ENCODE data around the gene CACNA1B. TPM values are rescaled to one million over a fixed set of nuclear protein-coding genes. Genes with fewer than 3 reads are reported as not detected.

CACNA1B gene
- polyA plus RNA-seq, 1 experiment: 0.01 TPM

- Histone ChIP-seq H3K4me3 (ENCODE audit: low read depth, low read length) (no peak overlapping the region), H3K27ac (ENCODE audit: low read depth, low read length) (no peak overlapping the region), H3K27me3 (ENCODE audit: control insufficient read depth, insufficient read depth, low read length) (no peaks in the 10 kb centered on the region), H3K9me3 (ENCODE audit: control insufficient read depth, insufficient read depth, low read length) (peaks cover 19% of the 10 kb centered on the region; the same call in 1 of the 2 replicates)
- POLR2A ChIA-PET: no interaction called here
- no peak for DNase-seq (ENCODE audit: low read depth, low spot score)
- TF ChIP-seq CTCF (IDR thresholded peaks at IDR 0.05; ENCODE audit: low read depth, low read length): no peak
- CTCF ChIA-PET: no interaction called here
Observed at GRCh38 chr9:138021251-138022056, 143.9 kb downstream of the CACNA1B start.

GRCh38 chr9:138022121-138022741 lies 144.6 kb downstream of the CACNA1B start:
- DNase-seq (ENCODE audit: low read depth, low spot score): no peak
- no peak for TF ChIP-seq CTCF (IDR thresholded peaks at IDR 0.05; ENCODE audit: low read depth, low read length)
- POLR2A ChIA-PET: no interaction called here
- Histone ChIP-seq H3K9me3 (ENCODE audit: control insufficient read depth, insufficient read depth, low read length) (peaks cover 17% of the 10 kb centered on the region; the same call in 1 of the 2 replicates), H3K4me3 (ENCODE audit: low read depth, low read length) (no peak overlapping the region), H3K27me3 (ENCODE audit: control insufficient read depth, insufficient read depth, low read length) (no peaks in the 10 kb centered on the region), H3K27ac (ENCODE audit: low read depth, low read length) (no peak overlapping the region)
- CTCF ChIA-PET: no interaction called here

DNA sequence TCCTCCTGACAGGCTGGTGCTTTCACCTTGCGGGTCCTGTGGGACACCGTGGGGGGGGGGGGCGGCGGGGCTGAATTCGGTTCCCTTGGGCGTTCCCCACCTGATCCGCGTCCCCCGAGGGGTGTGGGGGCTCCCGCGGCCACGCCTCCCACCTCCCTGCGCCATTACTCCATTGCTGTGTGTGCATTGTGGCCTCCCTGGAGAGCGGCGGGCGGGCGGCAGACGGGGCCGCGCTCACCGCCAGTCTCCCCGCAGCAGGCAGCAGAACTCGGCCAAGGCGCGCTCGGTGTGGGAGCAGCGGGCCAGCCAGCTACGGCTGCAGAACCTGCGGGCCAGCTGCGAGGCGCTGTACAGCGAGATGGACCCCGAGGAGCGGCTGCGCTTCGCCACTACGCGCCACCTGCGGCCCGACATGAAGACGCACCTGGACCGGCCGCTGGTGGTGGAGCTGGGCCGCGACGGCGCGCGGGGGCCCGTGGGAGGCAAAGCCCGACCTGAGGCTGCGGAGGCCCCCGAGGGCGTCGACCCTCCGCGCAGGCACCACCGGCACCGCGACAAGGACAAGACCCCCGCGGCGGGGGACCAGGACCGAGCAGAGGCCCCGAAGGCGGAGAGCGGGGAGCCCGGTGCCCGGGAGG lies 145.3 kb downstream of the CACNA1B start:
- H3K4me3 ChIP-seq (ENCODE audit: low read depth, low read length): no peak overlapping the region
- no peak for DNase-seq (ENCODE audit: low read depth, low spot score)
- POLR2A ChIA-PET: no interaction called here
- CTCF ChIA-PET: no interaction called here
- peaks cover 11% of the 10 kb centered on the region; the same call in 1 of the 2 replicates for H3K9me3 ChIP-seq (ENCODE audit: control insufficient read depth, insufficient read depth, low read length)
- TF ChIP-seq CTCF (IDR thresholded peaks at IDR 0.05; ENCODE audit: low read depth, low read length): no peak
- H3K27me3 ChIP-seq (ENCODE audit: control insufficient read depth, insufficient read depth, low read length): no peaks in the 10 kb centered on the region
- no peak overlapping the region for H3K27ac ChIP-seq (ENCODE audit: low read depth, low read length)

DNA sequence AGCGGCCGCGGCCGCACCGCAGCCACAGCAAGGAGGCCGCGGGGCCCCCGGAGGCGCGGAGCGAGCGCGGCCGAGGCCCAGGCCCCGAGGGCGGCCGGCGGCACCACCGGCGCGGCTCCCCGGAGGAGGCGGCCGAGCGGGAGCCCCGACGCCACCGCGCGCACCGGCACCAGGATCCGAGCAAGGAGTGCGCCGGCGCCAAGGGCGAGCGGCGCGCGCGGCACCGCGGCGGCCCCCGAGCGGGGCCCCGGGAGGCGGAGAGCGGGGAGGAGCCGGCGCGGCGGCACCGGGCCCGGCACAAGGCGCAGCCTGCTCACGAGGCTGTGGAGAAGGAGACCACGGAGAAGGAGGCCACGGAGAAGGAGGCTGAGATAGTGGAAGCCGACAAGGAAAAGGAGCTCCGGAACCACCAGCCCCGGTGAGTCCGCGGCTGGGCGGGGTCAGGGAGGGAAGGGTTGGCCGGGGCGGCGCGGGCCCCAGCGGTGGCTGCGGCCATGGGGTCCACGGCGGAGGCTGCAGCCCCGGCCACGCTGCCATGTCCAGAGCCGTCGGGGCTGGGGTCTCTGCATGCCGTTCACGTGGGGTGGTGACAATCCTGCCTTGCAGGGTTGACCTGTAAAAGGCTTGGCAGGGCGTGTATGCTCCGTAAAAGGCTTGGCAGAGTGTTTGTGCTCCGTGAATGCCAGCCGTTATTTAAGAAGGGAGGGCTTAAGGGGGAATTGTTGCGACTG lies 146.0 kb downstream of the CACNA1B start:
- peaks cover 11% of the 10 kb centered on the region; the same call in 1 of the 2 replicates for H3K9me3 ChIP-seq (ENCODE audit: control insufficient read depth, insufficient read depth, low read length)
- ChIA-PET POLR2A (no interaction called here), CTCF (no interaction called here)
- no peak overlapping the region for H3K27ac ChIP-seq (ENCODE audit: low read depth, low read length)
- H3K27me3 ChIP-seq (ENCODE audit: control insufficient read depth, insufficient read depth, low read length): no peaks in the 10 kb centered on the region
- H3K4me3 ChIP-seq (ENCODE audit: low read depth, low read length): no peak overlapping the region
- no peak for TF ChIP-seq CTCF (IDR thresholded peaks at IDR 0.05; ENCODE audit: low read depth, low read length)
- no peak for DNase-seq (ENCODE audit: low read depth, low spot score)

Data from AG04450 (cell line).